Esophagus squamous epithelium (tissue), 5 donors: ENCODE measurements around the gene ALX4. TPM values are rescaled to one million over a fixed set of nuclear protein-coding genes. Genes with fewer than 3 reads are reported as not detected.

Experiments
- DNase-seq: peaks from one replicate; lab custom pipeline; 2025; lab: John Stamatoyannopoulos, UW
- H3K27ac ChIP-seq, 4 donors: fragments of 200-600 bp; sonication (generic); one replicate each; pipeline ENCODE4 v1.5.1; 2016 to 2019; ENCODE audit warnings: mild to moderate bottlenecking in 1 of 4
- H3K27me3 ChIP-seq, 4 donors: fragments of 200-600 bp; sonication (generic); 1 replicate in 3 of 4; 2 replicates in 1 of 4; pipeline versions ENCODE4 v1.5.1 to v1.6.0; 2017 to 2021; ENCODE audit warnings: antibody characterized with exemption in 1 of 4
- H3K36me3 ChIP-seq, 3 donors: fragments of 200-600 bp; sonication (generic); one replicate each; pipeline ENCODE4 v1.5.1; 2016 to 2019
- H3K4me1 ChIP-seq, 3 donors: fragments of 200-600 bp; sonication (generic); one replicate each; pipeline ENCODE4 v1.5.1; 2017 to 2019
- H3K4me3 ChIP-seq, 4 donors: fragments of 200-600 bp; sonication (generic); 1 replicate in 3 of 4; 2 replicates in 1 of 4; pipeline ENCODE4 v1.5.1; 2016 to 2019; ENCODE audit warnings: mild to moderate bottlenecking in 2 of 4, moderate library complexity in 1 of 4
- H3K9me3 ChIP-seq, 3 donors: fragments of 200-600 bp; sonication (generic); one replicate each; pipeline ENCODE4 v1.5.1; 2016 to 2019
- CTCF ChIP-seq, 6 experiments: fragments of 450-650 bp in 4 of 6; fragments of 200-600 bp in 2 of 6; sonication (generic) in 2 of 6; IDR thresholded peaks; one replicate each; pipeline ENCODE4 v1.5.1; 2016 to 2019; ENCODE audit warnings: antibody characterized with exemption in 6 of 6, mild to moderate bottlenecking in 4 of 6, moderate library complexity in 4 of 6
- POLR2A ChIP-seq, 4 donors: fragments of 450-650 bp; IDR thresholded peaks; one replicate each; pipeline ENCODE4 v1.6.1; 2017; ENCODE audit warnings: antibody characterized with exemption in 4 of 4, mild to moderate bottlenecking in 4 of 4, moderate library complexity in 3 of 4
- WGBS, 2 donors: methylation state at CpG; one replicate each; pipeline ENCODE4 v1.1.5; 2018; 5-methylcytosine and 5-hydroxymethylcytosine counted together
- intact Hi-C: fragments of 100-400 bp; cut with DNase I; formaldehyde crosslinking; loops from one replicate; pipeline ENCODE4 v1.15.0; 2022
- total RNA-seq, 4 donors: library from RNA; depleted of rRNA; stranded (reverse); fragments of >200 nt; gene quantifications; one replicate each; pipeline ENCODE4 v1.1.0, GENCODE V29; 2016
- donor health status: DM: yes; HTN: yes; CAD: no.

ALX4 gene
- total RNA-seq, 4 donors from 2014 or later, result not detected

- H3K4me1 ChIP-seq, result no peaks in the 10 kb centered on the region
- no peak overlapping the region for H3K4me3 ChIP-seq
- TF ChIP-seq CTCF (IDR thresholded peaks at IDR 0.05), result no peak
- TF ChIP-seq POLR2A (IDR thresholded peaks at IDR 0.05), result no peak
- intact Hi-C loops, result no loop called here
- no peaks in the 10 kb centered on the region for H3K9me3 ChIP-seq
- H3K27ac ChIP-seq, result no peak overlapping the region
- DNase-seq, result no peak
- H3K36me3 ChIP-seq, result no peaks in the 10 kb centered on the region
- 61 to 74% methylated on average over 15 to 17 of the region's 17 CpGs for WGBS, 2 donors
- peaks cover 0 to 14% (median 0%) of the 10 kb centered on the region in 4 donors for H3K27me3 ChIP-seq
Observed at GRCh38 chr11:44269369-44270351, 40.3 kb downstream of the ALX4 start.

GRCh38 chr11:44268614-44269080 is 41.3 kb downstream of the ALX4 start:
- no peaks in the 10 kb centered on the region for H3K9me3 ChIP-seq
- WGBS, 2 donors, result 83 to 86% methylated on average over 2 to 4 of the region's 5 CpGs
- H3K36me3 ChIP-seq, result no peaks in the 10 kb centered on the region
- TF ChIP-seq CTCF (IDR thresholded peaks at IDR 0.05) (no peak), POLR2A (IDR thresholded peaks at IDR 0.05) (no peak)
- no peaks in the 10 kb centered on the region for H3K4me1 ChIP-seq
- no peak overlapping the region for H3K4me3 ChIP-seq
- no peak overlapping the region for H3K27ac ChIP-seq
- DNase-seq, result no peak
- H3K27me3 ChIP-seq, result peaks cover 0 to 14% (median 0%) of the 10 kb centered on the region in 4 donors
- intact Hi-C loops, result no loop called here

GRCh38 chr11:44267750-44268613 is 42.0 kb downstream of the ALX4 start:
- TF ChIP-seq CTCF (IDR thresholded peaks at IDR 0.05), result no peak
- no peak for TF ChIP-seq POLR2A (IDR thresholded peaks at IDR 0.05)
- H3K4me1 ChIP-seq, result no peaks in the 10 kb centered on the region
- intact Hi-C loops, result no loop called here
- H3K9me3 ChIP-seq, result no peaks in the 10 kb centered on the region
- peaks cover 0 to 14% (median 0%) of the 10 kb centered on the region in 4 donors for H3K27me3 ChIP-seq
- H3K27ac ChIP-seq, result no peak overlapping the region
- H3K36me3 ChIP-seq, result no peaks in the 10 kb centered on the region
- no peak for DNase-seq
- 72 to 84% methylated on average over 8 of the region's 8 CpGs for WGBS, 2 donors
- no peak overlapping the region for H3K4me3 ChIP-seq

- Histone ChIP-seq H3K27ac (no peak overlapping the region), H3K9me3 (no peaks in the 10 kb centered on the region), H3K36me3 (no peaks in the 10 kb centered on the region), H3K4me3 (no peak overlapping the region), H3K4me1 (no peaks in the 10 kb centered on the region), H3K27me3 (peaks cover 0 to 14% (median 0%) of the 10 kb centered on the region in 4 donors)
- DNase-seq, result no peak
- no peak for TF ChIP-seq CTCF (IDR thresholded peaks at IDR 0.05)
- TF ChIP-seq POLR2A (IDR thresholded peaks at IDR 0.05), result no peak
- intact Hi-C loops, result no loop called here
- 83 to 92% methylated on average over 10 to 16 of the region's 24 CpGs for WGBS, 2 donors
Observed at GRCh38 chr11:44267006-44267749, 42.8 kb downstream of the ALX4 start.
